HG02678 (cell line): ENCODE data around the gene GULP1.

Experiments used
- ATAC-seq: cut with Tn5 transposase; IDR thresholded peaks from one replicate; pipeline ENCODE4 v1.9.1; 2021; ENCODE audit warnings: mild to moderate bottlenecking, moderate library complexity; ENCODE audit not compliant: unreplicated experiment

GULP1 gene

GRCh38 chr2:188629753-188630527 lies 338.3 kb downstream of the GULP1 start:
- no peak for ATAC-seq

- ATAC-seq, result no peak
These were observed 339.5 kb downstream of the GULP1 start for GRCh38 chr2:188631037-188631809.

- ATAC-seq, result no peak
These were observed 343.0 kb downstream of the GULP1 start for GRCh38 chr2:188634656-188635055.
